IPS-20b (cell line): Measurements from ENCODE around the gene MAP4K4.

Experiments
- H3K27ac ChIP-seq: one replicate; pipeline ENCODE4 v1.5.1; 2013; ENCODE audit warnings: low read length
- H3K27me3 ChIP-seq: 2 replicates; pipeline ENCODE4 v1.6.1; 2013; ENCODE audit warnings: mild to moderate bottlenecking, low read length, inconsistent platforms; ENCODE audit not compliant: insufficient read depth
- H3K36me3 ChIP-seq: 2 replicates; pipeline ENCODE4 v1.6.1; 2013; ENCODE audit warnings: low read depth, mild to moderate bottlenecking, inconsistent platforms, low read length, moderate library complexity; ENCODE audit not compliant: insufficient read depth
- H3K4me1 ChIP-seq: 2 replicates; pipeline ENCODE4 v1.6.1; 2013; ENCODE audit warnings: mild to moderate bottlenecking, control low read depth, inconsistent platforms, low read length, moderate library complexity; ENCODE audit not compliant: insufficient read depth
- H3K4me3 ChIP-seq: 2 replicates; pipeline ENCODE4 v1.5.1; 2013; ENCODE audit warnings: mild to moderate bottlenecking, low read length, inconsistent platforms
- H3K9ac ChIP-seq: 2 replicates; pipeline ENCODE4 v1.6.1; 2013; ENCODE audit warnings: low read depth, mild to moderate bottlenecking, inconsistent platforms, low read length, moderate library complexity
- H3K9me3 ChIP-seq: 2 replicates; pipeline ENCODE4 v1.6.1; 2013; ENCODE audit warnings: mild to moderate bottlenecking, low read depth, low read length, inconsistent platforms; ENCODE audit not compliant: insufficient read depth

MAP4K4 gene

DNA sequence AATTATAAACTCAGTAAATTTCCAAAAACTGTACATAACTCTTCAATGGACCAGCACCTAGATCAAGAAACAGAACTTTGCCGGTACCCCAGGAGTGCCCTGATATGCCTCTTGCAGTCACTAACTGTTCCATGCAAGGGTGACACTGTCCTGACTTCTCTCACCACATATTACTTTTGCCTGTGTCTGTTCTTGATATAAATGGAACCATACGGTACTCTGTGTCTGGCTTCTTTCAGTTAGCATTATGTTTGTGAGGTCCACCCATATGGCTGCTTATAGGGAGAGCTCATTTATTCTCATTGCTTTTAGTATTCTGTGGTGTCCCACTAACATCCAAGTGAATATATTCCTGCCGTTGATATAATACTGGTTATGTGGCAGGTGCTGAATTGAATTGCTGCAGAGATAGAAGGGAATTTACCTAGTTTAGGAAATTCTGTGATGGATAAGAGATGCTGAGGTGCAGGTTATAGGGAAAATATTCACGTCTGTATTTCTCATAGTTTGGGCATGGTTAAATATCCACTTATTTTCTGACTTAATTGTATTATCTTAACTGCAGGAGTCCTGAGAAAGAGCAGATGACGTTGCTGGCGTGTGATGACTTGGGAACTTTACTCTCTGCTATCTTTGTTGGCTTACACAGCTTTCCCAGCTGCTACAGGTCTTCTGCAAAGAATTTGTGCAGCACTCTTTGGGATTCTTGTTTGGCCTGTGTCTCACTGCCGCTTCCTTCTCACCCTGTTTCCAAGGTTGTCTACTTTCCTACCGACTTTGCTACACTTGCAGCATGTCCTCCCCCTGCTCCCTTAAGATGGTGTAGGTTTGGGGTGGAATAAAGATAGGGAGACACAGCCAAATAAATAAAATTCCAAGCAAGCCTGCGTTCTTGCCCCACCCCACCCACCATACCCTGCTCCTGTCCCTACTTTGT lies 107.9 kb downstream of the MAP4K4 start:
- H3K4me3 ChIP-seq = no peak overlapping the region
- H3K27me3 ChIP-seq = no peaks in the 10 kb centered on the region
- H3K9me3 ChIP-seq = no peaks in the 10 kb centered on the region
- H3K36me3 ChIP-seq = no peaks in the 10 kb centered on the region
- H3K9ac ChIP-seq = 0 out of 2 replicates have a peak overlapping the region, but pooled peaks have one; percentile 9
- H3K27ac ChIP-seq = no peak overlapping the region
- H3K4me1 ChIP-seq = peaks cover 57% of the 10 kb centered on the region

DNA sequence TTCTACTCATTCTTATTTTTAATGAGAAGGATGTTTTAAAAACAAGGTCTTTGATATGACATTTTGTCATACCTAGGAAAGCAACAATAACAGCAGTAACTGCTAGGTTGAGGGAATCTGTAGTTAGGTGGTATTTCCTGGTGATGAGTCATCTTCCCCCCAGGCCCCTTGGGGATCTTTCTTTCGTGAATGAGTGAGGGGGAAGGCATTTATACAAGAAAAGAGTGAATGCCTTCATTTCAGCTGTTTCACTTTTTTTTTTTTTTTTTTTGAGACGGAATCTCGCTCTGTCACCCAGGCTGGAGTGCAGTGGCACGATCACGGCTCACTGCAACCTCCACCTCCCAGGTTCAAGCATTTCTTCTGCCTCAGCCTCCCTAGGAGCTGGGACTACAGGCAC lies 108.6 kb downstream of the MAP4K4 start:
- H3K4me3 ChIP-seq = no peak overlapping the region
- H3K27ac ChIP-seq = no peak overlapping the region
- peaks cover 59% of the 10 kb centered on the region for H3K4me1 ChIP-seq
- H3K36me3 ChIP-seq = no peaks in the 10 kb centered on the region
- H3K9me3 ChIP-seq = no peaks in the 10 kb centered on the region
- H3K9ac ChIP-seq = 0 out of 2 replicates have a peak overlapping the region, but pooled peaks have one; percentile 9
- no peaks in the 10 kb centered on the region for H3K27me3 ChIP-seq

DNA sequence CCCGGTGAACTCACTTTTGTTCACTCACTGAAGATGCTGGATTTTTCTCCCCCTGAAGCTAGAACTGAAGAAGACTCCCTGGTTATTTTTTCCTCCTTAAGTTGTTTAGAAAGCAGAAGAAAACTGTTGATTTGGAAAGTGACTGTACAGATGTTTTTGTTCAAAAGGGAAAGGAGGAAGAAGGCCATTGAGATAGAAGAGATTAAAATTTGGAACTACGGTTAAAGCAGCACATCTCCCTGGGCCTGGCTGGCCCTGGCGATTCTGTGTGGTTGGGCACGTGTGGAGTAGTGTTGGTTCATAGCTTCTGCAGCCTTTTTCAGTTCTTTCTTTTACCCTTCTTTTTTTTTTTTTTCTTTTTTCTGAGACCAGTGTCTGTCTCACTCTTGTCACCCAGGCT lies 109.2 kb downstream of the MAP4K4 start:
- Histone ChIP-seq H3K4me1 (peaks cover 59% of the 10 kb centered on the region), H3K9me3 (no peaks in the 10 kb centered on the region), H3K4me3 (no peak overlapping the region), H3K36me3 (no peaks in the 10 kb centered on the region), H3K27me3 (no peaks in the 10 kb centered on the region), H3K9ac (peak overlapping the region; percentile 41; the same call in 1 of the 2 replicates), H3K27ac (peak overlapping the region; percentile 23)

DNA sequence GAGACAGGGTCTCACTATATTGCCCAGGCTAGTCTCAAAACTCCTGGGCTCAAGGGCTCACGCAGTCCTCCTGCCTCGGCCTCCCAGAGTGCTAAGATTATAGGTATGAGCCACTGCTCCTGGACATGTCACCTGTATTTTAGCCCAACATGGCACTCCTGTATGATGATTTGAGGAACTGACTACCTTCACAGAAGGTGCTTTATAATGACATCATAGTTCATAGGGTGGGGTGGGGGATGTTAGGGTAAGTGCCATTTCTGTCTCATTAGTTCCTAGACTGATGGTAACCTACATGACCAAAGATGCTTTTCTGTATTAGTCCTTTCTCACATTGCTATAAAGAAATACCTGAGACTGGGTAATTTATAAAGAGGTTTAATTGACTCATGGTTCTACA lies 109.7 kb downstream of the MAP4K4 start:
- H3K4me1 ChIP-seq = peaks cover 59% of the 10 kb centered on the region

DNA sequence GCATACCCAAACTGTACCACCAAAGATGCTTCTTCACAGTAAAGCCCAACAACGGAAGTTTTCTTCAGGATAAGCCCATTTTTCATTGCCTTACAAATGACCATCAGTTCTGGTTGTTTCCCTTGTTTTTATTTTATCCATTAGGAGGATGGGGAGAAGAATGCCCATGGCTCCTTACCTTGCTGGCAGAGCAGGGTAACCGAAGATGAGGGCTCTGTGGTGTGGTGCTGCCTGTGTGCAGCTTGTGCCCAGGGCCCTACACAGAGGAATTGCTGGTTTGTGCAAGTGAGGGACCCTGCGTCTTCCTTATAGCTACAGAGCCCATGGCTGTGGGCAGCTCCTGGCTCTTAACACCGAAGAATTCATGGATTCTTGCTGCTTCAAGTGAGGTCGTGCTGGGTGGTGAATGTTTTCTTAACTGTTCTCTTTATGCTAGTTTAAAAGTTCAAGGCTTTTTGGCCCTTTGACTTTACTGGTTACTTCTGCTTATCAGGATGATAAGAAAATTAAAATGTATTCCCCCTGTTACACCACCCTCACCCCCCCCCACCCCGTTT lies 110.6 kb downstream of the MAP4K4 start:
- peaks cover 57% of the 10 kb centered on the region for H3K4me1 ChIP-seq
- no peak overlapping the region for H3K9ac ChIP-seq
- H3K9me3 ChIP-seq = no peaks in the 10 kb centered on the region
- no peaks in the 10 kb centered on the region for H3K36me3 ChIP-seq
- no peaks in the 10 kb centered on the region for H3K27me3 ChIP-seq
- no peak overlapping the region for H3K4me3 ChIP-seq
- H3K27ac ChIP-seq = peak overlapping the region; percentile 67

More for the DNA sequence above, 109.7 kb downstream of the MAP4K4 start:
- H3K27me3 ChIP-seq = no peaks in the 10 kb centered on the region
- no peaks in the 10 kb centered on the region for H3K36me3 ChIP-seq
- no peaks in the 10 kb centered on the region for H3K9me3 ChIP-seq
- no peak overlapping the region for H3K4me3 ChIP-seq
- H3K9ac ChIP-seq = no peak overlapping the region
- H3K27ac ChIP-seq = no peak overlapping the region

DNA sequence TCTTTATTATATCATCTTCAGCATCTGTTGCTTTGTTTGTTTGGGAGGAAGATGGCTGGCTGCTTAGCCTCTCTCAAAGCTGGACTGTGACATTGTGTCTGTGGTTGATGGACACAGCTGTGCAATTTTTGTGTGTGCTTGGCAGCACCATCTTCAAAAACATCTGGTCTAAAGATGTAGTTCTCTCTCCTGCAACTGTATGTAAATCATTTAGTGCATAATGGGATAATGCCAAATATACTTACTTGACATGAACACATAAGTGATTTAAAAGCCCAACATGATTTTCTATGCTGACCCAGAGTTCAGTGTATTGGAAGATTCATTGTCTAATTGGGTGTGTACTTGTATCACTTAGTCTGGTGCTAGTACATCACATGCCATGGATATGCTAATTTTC lies 112.2 kb downstream of the MAP4K4 start:
- Histone ChIP-seq H3K4me1 (peaks cover 46% of the 10 kb centered on the region), H3K27me3 (no peaks in the 10 kb centered on the region), H3K9ac (no peak overlapping the region), H3K27ac (no peak overlapping the region), H3K36me3 (no peaks in the 10 kb centered on the region), H3K9me3 (no peaks in the 10 kb centered on the region), H3K4me3 (no peak overlapping the region)

DNA sequence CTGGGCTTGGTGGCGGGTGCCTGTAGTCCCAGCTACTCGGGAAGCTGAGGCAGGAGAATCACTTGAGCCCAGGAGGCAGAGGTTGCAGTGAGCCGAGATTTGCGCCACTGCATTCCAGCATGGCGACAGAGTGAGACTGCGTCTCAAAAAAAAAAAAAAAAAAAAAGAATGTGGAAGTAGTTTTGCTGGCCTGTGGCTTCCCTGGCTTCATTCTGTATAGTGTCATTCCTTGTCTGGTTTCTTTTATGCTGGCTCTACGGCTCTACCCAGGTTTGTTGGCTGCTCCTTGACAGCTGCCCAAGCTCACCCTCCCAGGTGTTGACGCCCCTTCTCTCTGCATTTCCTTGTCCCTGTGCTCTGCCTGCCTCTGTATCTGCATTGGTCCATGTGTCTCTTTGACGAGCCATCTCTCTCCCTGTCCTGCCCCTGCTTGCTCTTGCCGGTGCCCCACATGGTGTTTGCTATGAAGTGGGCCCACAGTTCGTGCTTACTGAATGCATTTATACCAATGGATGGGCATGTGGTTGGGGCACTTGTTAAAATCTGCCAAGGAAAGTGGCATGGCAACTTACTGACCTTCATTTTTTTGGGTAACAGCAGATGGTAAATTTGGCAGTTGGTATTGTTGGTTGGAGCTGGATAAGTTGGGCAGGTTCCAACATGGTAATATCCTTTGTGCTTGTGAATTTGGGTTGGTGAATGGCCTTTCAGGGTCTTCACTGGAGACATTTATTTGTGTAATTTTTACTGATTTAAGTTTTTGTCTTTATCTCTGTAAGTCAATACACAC lies 113.9 kb downstream of the MAP4K4 start:
- no peaks in the 10 kb centered on the region for H3K36me3 ChIP-seq
- H3K27me3 ChIP-seq = no peaks in the 10 kb centered on the region
- H3K27ac ChIP-seq = no peak overlapping the region
- peaks cover 33% of the 10 kb centered on the region for H3K4me1 ChIP-seq
- H3K4me3 ChIP-seq = no peak overlapping the region
- H3K9ac ChIP-seq = no peak overlapping the region
- H3K9me3 ChIP-seq = no peaks in the 10 kb centered on the region

DNA sequence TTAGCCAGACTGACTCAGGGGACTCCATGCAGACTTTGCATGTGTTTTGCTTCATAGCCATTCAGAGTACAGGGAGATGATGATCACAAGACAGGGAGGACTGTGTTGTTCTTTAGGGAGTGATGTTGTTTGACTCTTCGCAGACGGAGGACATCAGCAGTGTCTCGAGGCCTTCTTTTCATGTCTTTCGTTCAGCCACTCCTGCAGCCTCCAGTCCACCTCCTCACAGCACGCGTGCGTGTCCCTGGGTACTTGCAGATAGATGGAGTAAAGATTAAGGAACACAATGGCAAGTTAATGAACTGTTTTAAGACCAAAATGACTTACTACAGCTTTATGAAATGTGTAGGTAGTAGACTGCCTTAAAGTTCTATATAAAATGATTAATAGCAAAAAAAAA lies 114.7 kb downstream of the MAP4K4 start:
- no peak overlapping the region for H3K27ac ChIP-seq
- peaks cover 30% of the 10 kb centered on the region for H3K4me1 ChIP-seq
- H3K36me3 ChIP-seq = no peaks in the 10 kb centered on the region
- H3K9me3 ChIP-seq = no peaks in the 10 kb centered on the region
- no peaks in the 10 kb centered on the region for H3K27me3 ChIP-seq
- H3K4me3 ChIP-seq = no peak overlapping the region
- H3K9ac ChIP-seq = no peak overlapping the region

DNA sequence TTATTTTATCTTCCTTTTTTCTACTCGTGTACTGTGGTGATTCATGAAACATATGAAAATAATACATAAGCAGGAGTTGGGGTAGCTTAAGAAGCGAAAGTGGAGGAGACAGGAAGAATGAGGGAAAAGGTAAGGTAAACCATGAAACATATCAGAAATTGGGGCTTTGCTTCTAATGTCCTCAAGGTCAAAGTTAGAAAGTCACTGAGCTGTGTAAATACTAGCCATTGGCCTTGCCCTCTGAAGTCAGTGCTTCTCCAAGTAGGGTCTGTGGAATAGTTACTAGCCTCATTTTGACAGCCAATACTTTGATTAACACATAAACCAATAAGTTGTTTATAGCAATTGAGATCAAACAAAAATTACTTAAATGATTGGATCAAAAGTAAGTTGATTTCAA lies 117.2 kb downstream of the MAP4K4 start:
- Histone ChIP-seq H3K4me3 (no peak overlapping the region), H3K4me1 (peaks cover 26% of the 10 kb centered on the region; the same call in 1 of the 2 replicates), H3K9me3 (no peaks in the 10 kb centered on the region), H3K36me3 (no peaks in the 10 kb centered on the region), H3K9ac (no peak overlapping the region), H3K27ac (no peak overlapping the region), H3K27me3 (no peaks in the 10 kb centered on the region)

DNA sequence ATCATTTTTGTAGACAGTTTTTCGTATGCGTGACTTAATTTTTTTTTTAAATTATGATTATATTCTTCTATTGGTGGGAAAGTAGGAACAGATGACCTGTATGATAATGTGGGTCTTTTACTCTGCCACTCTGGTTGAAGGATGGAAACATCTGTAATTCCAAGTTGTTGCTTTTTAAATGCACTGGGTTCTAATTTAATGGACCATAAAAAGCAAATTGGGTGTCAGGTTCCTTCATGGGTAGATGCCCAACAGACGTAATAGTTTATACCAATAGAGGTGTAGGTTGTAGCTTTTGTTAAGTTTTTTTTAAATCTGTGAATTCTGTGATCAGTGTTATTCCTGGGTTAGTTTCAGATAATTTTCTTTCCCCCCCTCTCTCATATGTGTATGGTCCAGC lies 117.6 kb downstream of the MAP4K4 start:
- Histone ChIP-seq H3K27ac (no peak overlapping the region), H3K9ac (no peak overlapping the region), H3K4me1 (peaks cover 24% of the 10 kb centered on the region; the same call in 1 of the 2 replicates), H3K9me3 (no peaks in the 10 kb centered on the region), H3K36me3 (no peaks in the 10 kb centered on the region), H3K27me3 (no peaks in the 10 kb centered on the region), H3K4me3 (no peak overlapping the region)

DNA sequence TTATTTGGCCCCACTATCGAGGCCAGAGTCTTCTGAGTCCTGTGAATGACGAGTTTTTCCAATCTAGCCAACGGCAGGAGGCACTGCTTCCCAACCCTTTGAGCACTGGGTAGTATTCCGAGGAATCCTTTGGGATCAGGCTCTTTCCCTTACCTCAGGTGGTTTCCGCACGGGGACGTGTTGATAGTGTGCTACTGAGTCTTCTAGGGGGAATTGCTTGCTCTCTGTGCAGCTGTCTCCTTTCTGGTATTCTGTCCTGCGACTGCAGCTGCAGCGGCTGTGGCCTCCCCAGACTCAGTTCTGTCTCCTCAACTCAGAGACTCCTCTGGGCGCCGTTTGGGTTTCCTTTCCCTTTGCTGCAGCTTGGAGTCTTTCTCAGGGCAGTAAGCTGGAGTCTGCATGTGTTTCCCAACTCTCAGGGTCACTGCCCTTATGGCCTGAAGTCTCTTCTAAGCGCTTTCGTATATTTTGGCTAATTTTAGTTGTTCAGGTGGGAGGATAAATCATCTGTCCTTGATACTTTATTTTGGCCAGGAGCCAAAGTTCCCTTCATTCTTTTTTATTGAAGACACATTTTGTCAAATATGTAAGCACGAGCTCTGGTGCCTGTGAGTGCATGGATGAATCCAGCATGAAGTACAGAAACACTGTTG lies 118.4 kb downstream of the MAP4K4 start:
- no peak overlapping the region for H3K27ac ChIP-seq
- no peak overlapping the region for H3K4me3 ChIP-seq
- H3K27me3 ChIP-seq = no peaks in the 10 kb centered on the region
- peaks cover 21% of the 10 kb centered on the region; the same call in 1 of the 2 replicates for H3K4me1 ChIP-seq
- no peaks in the 10 kb centered on the region for H3K9me3 ChIP-seq
- no peaks in the 10 kb centered on the region for H3K36me3 ChIP-seq
- no peak overlapping the region for H3K9ac ChIP-seq
